Caco-2 (cell line): ENCODE measurements around the gene KRTAP4-2. TPM values are rescaled to one million over a fixed set of nuclear protein-coding genes. Genes with fewer than 3 reads are reported as not detected.

Experiments
- BruUV-seq: library from RNA; stranded (reverse); fragments of 400-500 nt; replicated peaks from 2 replicates; lab custom pipeline; 2021; lab: Mats Ljungman, UMichigan
- CTCF ChIA-PET: fragments of 300-600 bp; sonication (Branson Sonifier 250); formaldehyde crosslinking; loops from one replicate; lab custom pipeline; 2022; ENCODE audit warnings: antibody characterized with exemption; lab: Charles Lee
- POLR2A ChIA-PET: fragments of 300-600 bp; sonication (Branson Sonifier 250); formaldehyde crosslinking; loops from one replicate; lab custom pipeline; 2022; ENCODE audit warnings: antibody characterized with exemption; lab: Charles Lee
- DNase-seq, 2 experiments: peaks; one replicate each; pipeline versions ENCODE4 v3.0.0 to v3.0.0-alpha.2; 2020 to 2022
- H3K27me3 ChIP-seq: replicated peaks from 2 replicates; pipeline ENCODE4 v1.6.0; 2011; ENCODE audit warnings: low read length; ENCODE audit not compliant: control insufficient read depth, insufficient read depth
- H3K36me3 ChIP-seq: 2 replicates; pipeline ENCODE4 v1.5.1; 2011; ENCODE audit warnings: low read length; ENCODE audit not compliant: control insufficient read depth, insufficient read depth
- H3K4me1 ChIP-seq: fragments of 250-450 bp; sonication (Bioruptor Pico); 2 replicates; pipeline ENCODE4 v1.5.1; 2020; ENCODE audit warnings: mild to moderate bottlenecking
- H3K4me3 ChIP-seq: 2 replicates; pipeline ENCODE4 v1.5.1; 2011; ENCODE audit warnings: low read depth, mild to moderate bottlenecking, control low read depth, low read length
- H3K9me3 ChIP-seq: fragments of 250-450 bp; sonication (Bioruptor Pico); 2 replicates; pipeline ENCODE4 v1.5.1; 2020; ENCODE audit warnings: mild to moderate bottlenecking, moderate library complexity
- H3K27ac Mint-ChIP-seq: one replicate; pipeline ENCODE4 v1.8.0; 2022; ENCODE audit warnings: mixed read lengths; ENCODE audit not compliant: unreplicated experiment
- H3K27me3 Mint-ChIP-seq: one replicate; pipeline ENCODE4 v1.8.0; 2022; ENCODE audit warnings: mixed read lengths; ENCODE audit not compliant: insufficient read depth, unreplicated experiment
- H3K36me3 Mint-ChIP-seq: one replicate; pipeline ENCODE4 v1.8.0; 2022; ENCODE audit warnings: mild to moderate bottlenecking, mixed read lengths; ENCODE audit not compliant: insufficient read depth, unreplicated experiment
- H3K4me1 Mint-ChIP-seq: one replicate; pipeline ENCODE4 v1.8.0; 2022; ENCODE audit warnings: low read depth, mixed read lengths; ENCODE audit not compliant: unreplicated experiment
- H3K4me3 Mint-ChIP-seq: one replicate; pipeline ENCODE4 v1.8.0; 2022; ENCODE audit warnings: mild to moderate bottlenecking, moderate library complexity, mixed read lengths; ENCODE audit not compliant: unreplicated experiment
- H3K9me3 Mint-ChIP-seq: one replicate; pipeline ENCODE4 v1.8.0; 2022; ENCODE audit warnings: mixed read lengths; ENCODE audit not compliant: unreplicated experiment
- intact Hi-C: fragments of 100-400 bp; cut with micrococcal nuclease; formaldehyde crosslinking; loops from one replicate; pipeline ENCODE4 v1.10.0; 2022; ENCODE audit not compliant: unreplicated experiment
- total RNA-seq: library from RNA; stranded (reverse); gene quantifications from 2 replicates; pipeline ENCODE4 v1.2.3, GENCODE V29; 2022
- TF ChIP-seq, protein P1 (sequence below), 2 experiments: fragments of 200-600 bp in 1 of 2; IDR thresholded peaks; 1 replicate in 1 of 2; 2 replicates in 1 of 2; pipeline versions ENCODE4 v1.5.1 to v1.8.0; 2011 to 2022; ENCODE audit warnings: antibody characterized with exemption in 1 of 2, control low read depth in 1 of 2, inconsistent platforms in 1 of 2, low read depth in 1 of 2, low read length in 1 of 2, mild to moderate bottlenecking in 1 of 2, moderate library complexity in 1 of 2; ENCODE audit not compliant: insufficient read depth in 1 of 2, severe bottlenecking in 1 of 2, unreplicated experiment in 1 of 2

The KRTAP4-2 gene
- total RNA-seq, 1 experiment from 2014 or later = not detected

DNA sequence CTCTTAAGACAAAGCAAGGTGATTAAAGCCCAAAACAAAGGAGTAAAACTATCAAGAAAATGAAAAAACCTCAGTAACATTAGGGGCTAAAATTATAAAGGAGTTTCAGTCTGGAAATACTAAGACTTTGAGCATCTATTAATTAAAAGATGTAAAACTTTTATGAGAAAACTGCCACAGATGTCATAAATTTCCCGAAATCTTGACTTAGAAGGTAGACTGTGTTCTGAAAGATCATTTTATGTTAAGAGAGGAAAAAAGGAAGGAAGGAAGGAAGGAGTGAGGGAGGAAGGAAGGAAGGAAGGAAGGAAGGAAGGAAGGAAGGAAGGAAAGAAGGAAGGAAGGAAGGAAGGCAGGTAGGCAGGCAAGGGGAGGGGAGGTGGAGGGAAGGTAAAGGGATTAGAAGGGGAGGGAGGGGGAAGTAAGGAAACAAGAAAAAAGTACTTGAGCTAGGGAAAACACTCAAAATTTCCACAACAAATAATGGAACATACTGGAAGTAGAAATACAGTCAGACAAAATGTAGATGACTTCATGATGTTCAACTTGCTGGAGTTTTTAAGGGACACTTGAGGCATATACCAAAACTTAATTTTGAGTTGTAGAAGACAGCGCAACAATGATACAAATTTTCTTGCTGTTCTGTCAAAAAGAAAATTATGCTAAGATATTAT lies 30.4 kb downstream of the KRTAP4-2 start:
- H3K4me1 Mint-ChIP-seq = no peaks in the 10 kb centered on the region
- no peak overlapping the region for H3K4me3 Mint-ChIP-seq
- Histone ChIP-seq H3K9me3 (peaks cover 7% of the 10 kb centered on the region; the same call in 1 of the 2 replicates), H3K4me1 (no peaks in the 10 kb centered on the region), H3K27me3 (no peaks in the 10 kb centered on the region), H3K36me3 (no peaks in the 10 kb centered on the region), H3K4me3 (no peak overlapping the region)
- peaks cover 26% of the 10 kb centered on the region for H3K9me3 Mint-ChIP-seq
- CTCF ChIA-PET = no interaction called here
- H3K36me3 Mint-ChIP-seq = no peaks in the 10 kb centered on the region
- BruUV-seq = no TSS peak
- DNase-seq = no peak
- TF ChIP-seq, protein P1, sequence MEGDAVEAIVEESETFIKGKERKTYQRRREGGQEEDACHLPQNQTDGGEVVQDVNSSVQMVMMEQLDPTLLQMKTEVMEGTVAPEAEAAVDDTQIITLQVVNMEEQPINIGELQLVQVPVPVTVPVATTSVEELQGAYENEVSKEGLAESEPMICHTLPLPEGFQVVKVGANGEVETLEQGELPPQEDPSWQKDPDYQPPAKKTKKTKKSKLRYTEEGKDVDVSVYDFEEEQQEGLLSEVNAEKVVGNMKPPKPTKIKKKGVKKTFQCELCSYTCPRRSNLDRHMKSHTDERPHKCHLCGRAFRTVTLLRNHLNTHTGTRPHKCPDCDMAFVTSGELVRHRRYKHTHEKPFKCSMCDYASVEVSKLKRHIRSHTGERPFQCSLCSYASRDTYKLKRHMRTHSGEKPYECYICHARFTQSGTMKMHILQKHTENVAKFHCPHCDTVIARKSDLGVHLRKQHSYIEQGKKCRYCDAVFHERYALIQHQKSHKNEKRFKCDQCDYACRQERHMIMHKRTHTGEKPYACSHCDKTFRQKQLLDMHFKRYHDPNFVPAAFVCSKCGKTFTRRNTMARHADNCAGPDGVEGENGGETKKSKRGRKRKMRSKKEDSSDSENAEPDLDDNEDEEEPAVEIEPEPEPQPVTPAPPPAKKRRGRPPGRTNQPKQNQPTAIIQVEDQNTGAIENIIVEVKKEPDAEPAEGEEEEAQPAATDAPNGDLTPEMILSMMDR (IDR thresholded peaks at IDR 0.05; ENCODE audit: insufficient read depth in 1 of 2, low read depth in 1 of 2, low read length in 1 of 2, severe bottlenecking in 1 of 2, unreplicated experiment in 1 of 2) = no peak
- H3K27ac Mint-ChIP-seq = peak overlapping the region; percentile 30
- POLR2A ChIA-PET = no interaction called here
- intact Hi-C loops = no loop called here
- H3K27me3 Mint-ChIP-seq = no peaks in the 10 kb centered on the region

DNA sequence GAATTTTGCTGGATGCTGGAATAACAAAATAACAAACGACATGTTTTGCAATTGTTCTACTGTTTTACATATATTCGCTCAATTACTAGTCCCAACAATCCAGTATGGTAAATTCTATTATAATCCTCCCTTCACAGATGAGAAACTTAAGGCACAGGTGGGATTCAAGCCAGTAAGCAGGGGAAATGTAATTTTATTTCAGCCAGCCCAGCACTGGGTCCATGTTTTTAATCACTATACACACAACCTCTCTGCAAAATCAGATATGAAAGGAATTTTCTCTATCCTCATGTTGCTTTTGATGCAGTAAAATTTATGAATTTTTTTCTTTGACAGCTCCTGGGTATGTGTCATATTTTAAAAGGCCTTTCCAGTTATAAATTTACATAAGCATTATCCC lies 32.8 kb downstream of the KRTAP4-2 start:
- H3K4me3 ChIP-seq = no peak overlapping the region
- Mint-ChIP-seq H3K27me3 (no peaks in the 10 kb centered on the region), H3K4me3 (no peak overlapping the region), H3K9me3 (peaks cover 49% of the 10 kb centered on the region), H3K4me1 (no peaks in the 10 kb centered on the region), H3K27ac (no peak overlapping the region), H3K36me3 (no peaks in the 10 kb centered on the region)
- H3K36me3 ChIP-seq = no peaks in the 10 kb centered on the region
- ChIA-PET POLR2A (no interaction called here), CTCF (no interaction called here)
- DNase-seq = no peak
- TF ChIP-seq, protein P1 (IDR thresholded peaks at IDR 0.05; ENCODE audit: insufficient read depth in 1 of 2, low read depth in 1 of 2, low read length in 1 of 2, severe bottlenecking in 1 of 2, unreplicated experiment in 1 of 2) = no peak
- intact Hi-C loops = no loop called here
- H3K9me3 ChIP-seq = peaks cover 24% of the 10 kb centered on the region
- no peaks in the 10 kb centered on the region for H3K4me1 ChIP-seq
- BruUV-seq = no TSS peak
- H3K27me3 ChIP-seq = no peaks in the 10 kb centered on the region

DNA sequence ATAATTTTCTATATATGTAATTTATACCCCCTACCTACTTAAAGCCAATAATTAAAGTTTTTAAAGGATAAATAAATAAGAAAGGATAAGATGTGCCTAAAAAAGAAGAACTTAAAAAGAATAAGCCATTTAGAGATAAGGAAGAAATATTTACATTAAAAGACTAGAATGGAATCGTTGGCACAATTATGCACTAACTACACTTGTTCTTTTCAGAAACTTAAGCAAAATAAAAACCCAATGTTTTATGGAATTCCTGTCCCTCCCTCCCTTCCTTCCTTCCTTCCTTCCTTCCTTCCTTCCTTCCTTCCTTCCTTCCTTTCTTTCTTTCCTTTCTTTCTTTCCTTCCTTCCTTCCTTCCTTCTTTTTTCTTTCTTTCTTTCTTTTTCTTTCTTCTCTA lies 33.2 kb downstream of the KRTAP4-2 start:
- H3K4me3 Mint-ChIP-seq = no peak overlapping the region
- H3K36me3 Mint-ChIP-seq = no peaks in the 10 kb centered on the region
- H3K9me3 ChIP-seq = peaks cover 24% of the 10 kb centered on the region
- H3K27ac Mint-ChIP-seq = no peak overlapping the region
- H3K27me3 ChIP-seq = no peaks in the 10 kb centered on the region
- TF ChIP-seq, protein P1 (IDR thresholded peaks at IDR 0.05; ENCODE audit: insufficient read depth in 1 of 2, low read depth in 1 of 2, low read length in 1 of 2, severe bottlenecking in 1 of 2, unreplicated experiment in 1 of 2) = no peak
- no peaks in the 10 kb centered on the region for H3K27me3 Mint-ChIP-seq
- intact Hi-C loops = no loop called here
- H3K36me3 ChIP-seq = no peaks in the 10 kb centered on the region
- H3K4me3 ChIP-seq = no peak overlapping the region
- BruUV-seq = no TSS peak
- ChIA-PET POLR2A (no interaction called here), CTCF (no interaction called here)
- H3K9me3 Mint-ChIP-seq = peaks cover 53% of the 10 kb centered on the region
- no peaks in the 10 kb centered on the region for H3K4me1 Mint-ChIP-seq
- no peak for DNase-seq
- no peaks in the 10 kb centered on the region for H3K4me1 ChIP-seq
